ENCODE measurements around the gene LINS1. TPM values are rescaled to one million over a fixed set of nuclear protein-coding genes. Genes with fewer than 3 reads are reported as not detected.

The LINS1 gene
- total RNA-seq, 1 donor from 2014 or later, result 49.8 TPM

GRCh38 chr15:100547961-100548360, 54.0 kb downstream of the LINS1 start:
- no peak for DNase-seq

- DNase-seq, result no peak
Measured at GRCh38 chr15:100544946-100545345, 57.0 kb downstream of the LINS1 start.

- DNase-seq, result no peak
Measured at GRCh38 chr15:100544338-100544841, 57.6 kb downstream of the LINS1 start.

- DNase-seq, result no peak
Measured at GRCh38 chr15:100542290-100542689, 59.7 kb downstream of the LINS1 start.

GRCh38 chr15:100537331-100537730, 64.7 kb downstream of the LINS1 start:
- no peak for DNase-seq

- DNase-seq, result no peak
Measured at GRCh38 chr15:100536733-100537132, 65.3 kb downstream of the LINS1 start.

- no peak for DNase-seq
Measured at GRCh38 chr15:100533886-100534285, 68.1 kb downstream of the LINS1 start.

GRCh38 chr15:100531823-100532327, 70.1 kb downstream of the LINS1 start:
- no peak for DNase-seq

- DNase-seq, result no peak
Measured at GRCh38 chr15:100531204-100531603, 70.8 kb downstream of the LINS1 start.

GRCh38 chr15:100529556-100529955, 72.4 kb downstream of the LINS1 start:
- DNase-seq, result no peak

- no peak for DNase-seq
Measured at GRCh38 chr15:100528833-100529428, 73.1 kb downstream of the LINS1 start, which contains the start of gene CERS3. Gene CERS3, minus strand, starts transcription at chr15:100528950. Its CDS starts 27,101 bp downstream, at chr15:100501849.

- DNase-seq, result peak; percentile 68
Measured at GRCh38 chr15:100526027-100526481, 75.9 kb downstream of the LINS1 start.

GRCh38 chr15:100525436-100525835, 76.5 kb downstream of the LINS1 start:
- DNase-seq, result no peak

- DNase-seq, result no peak
Measured at GRCh38 chr15:100524326-100524725, 77.7 kb downstream of the LINS1 start.

GRCh38 chr15:100521907-100522306, 80.1 kb downstream of the LINS1 start:
- no peak for DNase-seq

GRCh38 chr15:100520132-100520921, 81.7 kb downstream of the LINS1 start:
- no peak for DNase-seq

- no peak for DNase-seq
Measured at GRCh38 chr15:100517846-100518245, 84.1 kb downstream of the LINS1 start.

Small RNAs within 50 kb of the gene (small RNA-seq; reads per million reads assigned to genes)
- gene RF00019, result not detected
- gene RNU6-181P, result not detected
- not detected for gene RNU6-322P

Other genes starting within 250 kb of the LINS1 start
- gene CERS3, start 73.2 kb downstream of the LINS1 start, total RNA-seq, result 1.1 TPM
- 21.5 TPM for gene ASB7, start 405 bp upstream of the LINS1 start, total RNA-seq